Left renal cortex interstitium (tissue), 4 donors: ENCODE results near the gene SLCO2A1. TPM values are rescaled to one million over a fixed set of nuclear protein-coding genes. Genes with fewer than 3 reads are reported as not detected.

Source experiments
- polyA plus RNA-seq, 4 donors: library from polyadenylated mRNA; unstranded; fragments of 120-200 nt; gene quantifications; one replicate each; pipeline ENCODE4 v1.2.1, GENCODE V29; 2013; ENCODE audit not compliant: insufficient read length in 4 of 4

Gene SLCO2A1
- polyA plus RNA-seq, 4 donors, result 16.8 to 21.6 (median 17.9) TPM

Other genes with a start within 250 kb of the SLCO2A1 start
- 10 to 100 TPM; 44.7 to 56.1 (median 50.8) TPM for gene SRPRB, start 224.1 kb downstream of the SLCO2A1 start, polyA plus RNA-seq
- gene RAB6B, start 134.0 kb downstream of the SLCO2A1 start, polyA plus RNA-seq, result 10 to 100 TPM; 15.8 to 17.8 (median 16.8) TPM
- gene RYK, start 220.9 kb upstream of the SLCO2A1 start, polyA plus RNA-seq, result 100 to 1,000 TPM in 1 of 4 donors, 10 to 100 TPM in 3; 88.9 to 106 (median 95.6) TPM